ENCODE measurements around the gene SYNPR. TPM values are rescaled to one million over a fixed set of nuclear protein-coding genes. Genes with fewer than 3 reads are reported as not detected.

The SYNPR gene
- total RNA-seq, 1 experiment from 2014 or later, result not detected

DNA sequence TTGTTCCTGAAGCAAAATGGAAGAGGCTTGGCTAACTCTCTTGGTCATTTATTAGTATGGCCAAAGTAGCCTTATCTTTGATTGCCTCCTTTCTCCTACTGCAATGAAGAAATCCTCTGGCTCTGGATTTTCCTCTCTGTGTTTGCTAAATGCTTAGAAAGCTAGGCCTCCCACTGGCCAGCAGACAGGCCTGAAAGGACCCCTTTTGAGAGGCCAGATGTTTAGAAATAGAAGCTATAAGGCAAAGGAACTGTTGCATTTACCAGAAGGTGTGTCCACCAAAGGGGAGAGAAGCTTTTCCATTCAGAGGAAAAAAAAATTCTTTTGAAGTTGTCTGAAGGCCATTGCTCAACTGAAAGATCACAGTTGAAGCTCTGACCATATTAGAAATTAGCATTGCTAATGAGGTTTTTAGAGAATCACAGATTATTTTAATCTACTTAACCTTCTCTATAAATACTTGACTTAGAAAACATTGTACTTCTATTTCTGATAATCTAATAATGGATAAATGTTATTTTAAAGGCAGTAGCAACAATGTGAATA lies 160.8 kb downstream of the SYNPR start:
- no peak overlapping the region for H3K4me3 Mint-ChIP-seq (ENCODE audit: unreplicated experiment)
- CTCF ChIA-PET, result no interaction called here
- BruUV-seq (replicated peaks), result no TSS peak

DNA sequence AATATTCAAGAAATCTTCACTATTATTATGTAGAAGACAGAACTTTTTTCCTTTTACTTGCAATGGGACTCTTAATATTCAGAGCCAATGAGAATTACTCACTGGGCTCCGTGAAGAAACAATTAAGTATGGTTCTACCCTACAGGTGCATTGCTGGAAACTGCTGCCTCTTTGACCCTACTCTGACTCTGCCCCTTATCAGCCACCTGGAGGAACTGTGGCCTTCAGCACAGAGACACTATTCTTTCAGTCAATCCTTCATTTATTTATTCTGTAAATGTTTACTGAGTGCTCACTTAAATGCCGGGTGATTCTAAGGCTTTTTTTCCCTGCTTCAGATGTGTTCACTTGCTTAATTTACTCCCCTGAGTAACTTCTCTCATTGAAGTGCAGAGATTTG lies 163.2 kb downstream of the SYNPR start:
- no TSS peak for BruUV-seq (replicated peaks)
- H3K27ac Mint-ChIP-seq (ENCODE audit: unreplicated experiment), result no peak overlapping the region
- no peaks in the 10 kb centered on the region for H3K9me3 Mint-ChIP-seq (ENCODE audit: unreplicated experiment)
- no peak overlapping the region for H3K4me3 Mint-ChIP-seq (ENCODE audit: unreplicated experiment)
- TF ChIP-seq, protein P1, sequence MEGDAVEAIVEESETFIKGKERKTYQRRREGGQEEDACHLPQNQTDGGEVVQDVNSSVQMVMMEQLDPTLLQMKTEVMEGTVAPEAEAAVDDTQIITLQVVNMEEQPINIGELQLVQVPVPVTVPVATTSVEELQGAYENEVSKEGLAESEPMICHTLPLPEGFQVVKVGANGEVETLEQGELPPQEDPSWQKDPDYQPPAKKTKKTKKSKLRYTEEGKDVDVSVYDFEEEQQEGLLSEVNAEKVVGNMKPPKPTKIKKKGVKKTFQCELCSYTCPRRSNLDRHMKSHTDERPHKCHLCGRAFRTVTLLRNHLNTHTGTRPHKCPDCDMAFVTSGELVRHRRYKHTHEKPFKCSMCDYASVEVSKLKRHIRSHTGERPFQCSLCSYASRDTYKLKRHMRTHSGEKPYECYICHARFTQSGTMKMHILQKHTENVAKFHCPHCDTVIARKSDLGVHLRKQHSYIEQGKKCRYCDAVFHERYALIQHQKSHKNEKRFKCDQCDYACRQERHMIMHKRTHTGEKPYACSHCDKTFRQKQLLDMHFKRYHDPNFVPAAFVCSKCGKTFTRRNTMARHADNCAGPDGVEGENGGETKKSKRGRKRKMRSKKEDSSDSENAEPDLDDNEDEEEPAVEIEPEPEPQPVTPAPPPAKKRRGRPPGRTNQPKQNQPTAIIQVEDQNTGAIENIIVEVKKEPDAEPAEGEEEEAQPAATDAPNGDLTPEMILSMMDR (IDR thresholded peaks at IDR 0.05; ENCODE audit: insufficient read depth in 1 of 2, low read depth in 1 of 2, low read length in 1 of 2, severe bottlenecking in 1 of 2, unreplicated experiment in 1 of 2), result no peak
- DNase-seq, result peak in 1 of 2 experiments; percentile 16
- POLR2A ChIA-PET, result no interaction called here
- H3K36me3 ChIP-seq (ENCODE audit: control insufficient read depth, insufficient read depth, low read length), result no peaks in the 10 kb centered on the region
- no peaks in the 10 kb centered on the region for H3K36me3 Mint-ChIP-seq (ENCODE audit: insufficient read depth, unreplicated experiment)
- H3K9me3 ChIP-seq, result no peaks in the 10 kb centered on the region
- 0 out of 2 replicates have a peak, but pooled peaks cover 3% of the 10 kb centered on the region for H3K4me1 ChIP-seq
- no peaks in the 10 kb centered on the region for H3K27me3 ChIP-seq (replicated peaks; ENCODE audit: control insufficient read depth, insufficient read depth, low read length)
- CTCF ChIA-PET, result no interaction called here
- H3K4me1 Mint-ChIP-seq (ENCODE audit: low read depth, unreplicated experiment), result peaks cover 18% of the 10 kb centered on the region
- H3K27me3 Mint-ChIP-seq (ENCODE audit: insufficient read depth, unreplicated experiment), result peaks cover 6% of the 10 kb centered on the region
- no peak overlapping the region for H3K4me3 ChIP-seq (ENCODE audit: low read depth, low read length)
- intact Hi-C loops (cut with micrococcal nuclease; ENCODE audit: unreplicated experiment), result no loop called here

More for the DNA sequence above, 160.8 kb downstream of the SYNPR start:
- Mint-ChIP-seq H3K27ac (ENCODE audit: unreplicated experiment) (no peak overlapping the region), H3K27me3 (ENCODE audit: insufficient read depth, unreplicated experiment) (peaks cover 6% of the 10 kb centered on the region), H3K36me3 (ENCODE audit: insufficient read depth, unreplicated experiment) (no peaks in the 10 kb centered on the region), H3K4me1 (ENCODE audit: low read depth, unreplicated experiment) (peaks cover 18% of the 10 kb centered on the region), H3K9me3 (ENCODE audit: unreplicated experiment) (no peaks in the 10 kb centered on the region)
- intact Hi-C loops (cut with micrococcal nuclease; ENCODE audit: unreplicated experiment), result no loop called here
- Histone ChIP-seq H3K9me3 (no peaks in the 10 kb centered on the region), H3K4me1 (0 out of 2 replicates have a peak, but pooled peaks cover 3% of the 10 kb centered on the region), H3K36me3 (ENCODE audit: control insufficient read depth, insufficient read depth, low read length) (no peaks in the 10 kb centered on the region), H3K4me3 (ENCODE audit: low read depth, low read length) (no peak overlapping the region), H3K27me3 (replicated peaks; ENCODE audit: control insufficient read depth, insufficient read depth, low read length) (no peaks in the 10 kb centered on the region)
- DNase-seq, result no peak
- TF ChIP-seq, protein P1 (IDR thresholded peaks at IDR 0.05; ENCODE audit: insufficient read depth in 1 of 2, low read depth in 1 of 2, low read length in 1 of 2, severe bottlenecking in 1 of 2, unreplicated experiment in 1 of 2), result no peak
- POLR2A ChIA-PET, result no interaction called here

DNA sequence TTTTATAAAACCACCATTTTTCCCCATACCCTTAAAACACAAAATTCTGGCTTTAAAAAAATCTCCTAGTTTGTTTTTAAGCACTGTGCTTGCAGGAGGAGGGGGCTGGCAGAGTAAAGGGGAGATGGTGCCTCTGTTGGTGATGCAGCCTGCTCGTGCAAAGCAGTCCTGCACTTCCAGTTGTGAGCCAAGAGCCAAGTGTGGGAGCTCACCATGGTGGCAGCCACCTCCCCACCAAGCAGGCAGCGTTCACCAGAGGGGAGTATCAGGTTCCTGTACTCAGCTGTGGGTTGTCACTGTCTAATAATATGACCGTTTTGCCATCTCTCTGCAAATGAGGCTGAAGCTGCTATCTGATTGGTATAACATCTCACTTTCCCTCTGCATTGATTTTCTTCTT lies 164.8 kb downstream of the SYNPR start:
- Mint-ChIP-seq H3K27ac (ENCODE audit: unreplicated experiment) (no peak overlapping the region), H3K4me3 (ENCODE audit: unreplicated experiment) (no peak overlapping the region), H3K36me3 (ENCODE audit: insufficient read depth, unreplicated experiment) (no peaks in the 10 kb centered on the region), H3K27me3 (ENCODE audit: insufficient read depth, unreplicated experiment) (peaks cover 3% of the 10 kb centered on the region), H3K9me3 (ENCODE audit: unreplicated experiment) (no peaks in the 10 kb centered on the region), H3K4me1 (ENCODE audit: low read depth, unreplicated experiment) (peaks cover 18% of the 10 kb centered on the region)
- TF ChIP-seq, protein P1 (IDR thresholded peaks at IDR 0.05; ENCODE audit: insufficient read depth in 1 of 2, low read depth in 1 of 2, low read length in 1 of 2, severe bottlenecking in 1 of 2, unreplicated experiment in 1 of 2), result no peak
- BruUV-seq (replicated peaks), result no TSS peak
- Histone ChIP-seq H3K36me3 (ENCODE audit: control insufficient read depth, insufficient read depth, low read length) (no peaks in the 10 kb centered on the region), H3K9me3 (no peaks in the 10 kb centered on the region), H3K4me3 (ENCODE audit: low read depth, low read length) (no peak overlapping the region), H3K27me3 (replicated peaks; ENCODE audit: control insufficient read depth, insufficient read depth, low read length) (no peaks in the 10 kb centered on the region), H3K4me1 (0 out of 2 replicates have a peak, but pooled peaks cover 3% of the 10 kb centered on the region)
- intact Hi-C loops (cut with micrococcal nuclease; ENCODE audit: unreplicated experiment), result no loop called here
- ChIA-PET POLR2A (no interaction called here), CTCF (no interaction called here)
- no peak for DNase-seq
